Right lobe of liver (tissue), 6 donors: ENCODE data around the gene CNPY1. TPM values are rescaled to one million over a fixed set of nuclear protein-coding genes. Genes with fewer than 3 reads are reported as not detected.

Experiments used
- ATAC-seq, 4 donors: fragments of 200-7000 bp; cut with Tn5 transposase; one replicate each; pipeline ENCODE4 v1.9.1; 2020; ENCODE audit warnings: mild to moderate bottlenecking in 4 of 4, moderate library complexity in 4 of 4
- DNase-seq, 3 donors: peaks; one replicate each; pipeline ENCODE4 v3.0.0-alpha.2; 2020
- H3K27ac ChIP-seq, 3 donors: fragments of 200-600 bp; one replicate each; pipeline ENCODE4 v1.8.0; 2022
- H3K27me3 ChIP-seq, 2 donors: fragments of 200-600 bp; one replicate each; pipeline ENCODE4 v1.8.0; 2022
- H3K36me3 ChIP-seq, 4 donors: fragments of 200-600 bp; sonication (generic) in 1 of 4; one replicate each; pipeline versions ENCODE4 v1.5.1 to v1.8.0; 2017 to 2022; ENCODE audit warnings: control low read depth in 1 of 4
- H3K4me1 ChIP-seq, 4 donors: fragments of 200-600 bp; sonication (generic) in 1 of 4; one replicate each; pipeline versions ENCODE4 v1.5.1 to v1.8.0; 2017 to 2022; ENCODE audit warnings: control low read depth in 1 of 4
- H3K4me3 ChIP-seq, 3 donors: fragments of 200-600 bp; one replicate each; pipeline ENCODE4 v1.8.0; 2022
- H3K9me3 ChIP-seq, 4 donors: fragments of 200-600 bp; sonication (generic) in 1 of 4; one replicate each; pipeline versions ENCODE4 v1.5.1 to v1.8.0; 2017 to 2022; ENCODE audit warnings: control low read depth in 1 of 4
- POLR2A ChIP-seq: fragments of 450-650 bp; IDR thresholded peaks from one replicate; pipeline ENCODE4 v1.6.1; 2017; ENCODE audit warnings: antibody characterized with exemption, mild to moderate bottlenecking
- WGBS: methylation state at CpG from one replicate; pipeline ENCODE4 v1.1.6; 2018; ENCODE audit warnings: low coverage, low lambda C conversion rate; ENCODE audit not compliant: insufficient coverage; ENCODE audit errors: missing lambda C conversion rate; 5-methylcytosine and 5-hydroxymethylcytosine counted together
- intact Hi-C, 2 donors: fragments of 100-400 bp; cut with DNase I; formaldehyde crosslinking; loops; one replicate each; pipeline versions ENCODE4 v1.11.2 to v1.14.1; 2022
- total RNA-seq, 6 experiments: library from RNA; depleted of rRNA in 2 of 6; stranded (reverse); fragments of >200 nt in 2 of 6; fragmentation: NEBNext Ultra II Directional in 3 of 6; extraction: Animal tissue kit (Norgen Biotek cat#: 25700) in 3 of 6; gene quantifications; one replicate each; pipeline versions ENCODE4 v1.1.0 to v1.2.4, GENCODE V29; 2016 to 2023
- TF ChIP-seq, protein P1 (sequence below), 4 donors: fragments of 200-600 bp in 3 of 4; fragments of 450-650 bp in 1 of 4; IDR thresholded peaks; one replicate each; pipeline versions ENCODE4 v1.5.1 to v1.8.0; 2016 to 2022; ENCODE audit warnings: antibody characterized with exemption in 4 of 4, mild to moderate bottlenecking in 2 of 4
- donor health status: DM: no; HTN: yes; CAD: no.
- donor health status: DM: no; HTN: no; CAD: no.
- donor health status: DM: no; HTN: no; CAD: no.
- donor health status: DM: no; HTN: yes; CAD: no.
- donor health status: DM: no; HTN: yes; CAD: no.

Gene CNPY1
- total RNA-seq, 6 experiments from 2014 or later, result 0.19 TPM; not detected in 5

DNA sequence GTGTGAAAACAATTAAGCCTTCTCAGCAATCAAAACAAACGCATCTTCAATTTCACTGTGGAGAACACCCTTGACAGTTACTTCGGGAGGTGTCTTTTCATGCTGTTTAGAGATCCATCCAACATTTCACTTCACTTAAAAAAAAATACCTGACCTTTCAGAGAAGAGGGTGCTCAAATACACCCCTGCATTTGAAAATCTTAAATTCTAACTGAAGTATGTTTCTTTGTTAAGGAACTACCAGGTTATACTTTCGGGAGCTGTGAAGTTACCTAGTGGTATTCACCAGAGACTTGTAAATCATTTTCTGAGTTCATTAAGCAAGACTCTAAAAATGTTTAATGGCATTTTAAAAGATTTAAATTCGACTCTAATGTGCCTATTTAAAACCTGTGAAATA is 38.8 kb downstream of the CNPY1 start:
- no peak for DNase-seq
- Histone ChIP-seq H3K9me3 (no peaks in the 10 kb centered on the region), H3K36me3 (no peaks in the 10 kb centered on the region), H3K4me3 (no peak overlapping the region), H3K27me3 (peaks cover 33 to 57% of the 10 kb centered on the region in 2 donors), H3K27ac (no peak overlapping the region), H3K4me1 (peaks cover 0 to 3% (median 0%) of the 10 kb centered on the region in 4 donors)
- intact Hi-C loops, result no loop called here
- ATAC-seq, result no peak
- TF ChIP-seq, protein P1, sequence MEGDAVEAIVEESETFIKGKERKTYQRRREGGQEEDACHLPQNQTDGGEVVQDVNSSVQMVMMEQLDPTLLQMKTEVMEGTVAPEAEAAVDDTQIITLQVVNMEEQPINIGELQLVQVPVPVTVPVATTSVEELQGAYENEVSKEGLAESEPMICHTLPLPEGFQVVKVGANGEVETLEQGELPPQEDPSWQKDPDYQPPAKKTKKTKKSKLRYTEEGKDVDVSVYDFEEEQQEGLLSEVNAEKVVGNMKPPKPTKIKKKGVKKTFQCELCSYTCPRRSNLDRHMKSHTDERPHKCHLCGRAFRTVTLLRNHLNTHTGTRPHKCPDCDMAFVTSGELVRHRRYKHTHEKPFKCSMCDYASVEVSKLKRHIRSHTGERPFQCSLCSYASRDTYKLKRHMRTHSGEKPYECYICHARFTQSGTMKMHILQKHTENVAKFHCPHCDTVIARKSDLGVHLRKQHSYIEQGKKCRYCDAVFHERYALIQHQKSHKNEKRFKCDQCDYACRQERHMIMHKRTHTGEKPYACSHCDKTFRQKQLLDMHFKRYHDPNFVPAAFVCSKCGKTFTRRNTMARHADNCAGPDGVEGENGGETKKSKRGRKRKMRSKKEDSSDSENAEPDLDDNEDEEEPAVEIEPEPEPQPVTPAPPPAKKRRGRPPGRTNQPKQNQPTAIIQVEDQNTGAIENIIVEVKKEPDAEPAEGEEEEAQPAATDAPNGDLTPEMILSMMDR (IDR thresholded peaks at IDR 0.05), result no peak
- 5% methylated on average over 4 of the region's 4 CpGs for WGBS

DNA sequence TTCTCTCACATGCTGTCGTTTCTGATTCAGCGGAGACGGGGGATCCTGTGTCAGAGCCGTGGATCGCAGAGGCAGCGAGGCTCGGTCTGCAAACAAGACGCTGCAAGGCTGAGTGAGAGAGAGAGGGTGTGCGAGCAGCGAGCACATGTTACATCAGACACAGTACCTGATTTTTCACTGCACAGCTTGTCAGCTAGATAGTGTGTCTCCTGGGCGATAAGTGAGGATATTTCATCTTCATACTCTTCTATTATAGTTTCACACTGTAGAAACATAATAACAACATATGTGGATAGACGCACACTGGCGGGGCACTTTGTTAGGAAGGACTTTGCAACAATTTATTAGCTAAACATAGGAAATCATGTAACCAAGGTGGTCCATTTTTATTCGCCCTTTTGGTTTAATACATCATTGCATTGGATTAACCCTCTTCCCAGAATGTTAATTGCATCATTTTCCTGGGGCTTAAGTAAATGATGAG is 39.5 kb downstream of the CNPY1 start:
- 14% methylated on average over 14 of the region's 14 CpGs for WGBS
- DNase-seq (no peak), ATAC-seq (peak in 2 of 4 donors; percentile 39 to 42)
- Histone ChIP-seq H3K27me3 (peaks cover 27 to 52% of the 10 kb centered on the region in 2 donors), H3K36me3 (no peaks in the 10 kb centered on the region), H3K4me1 (peaks cover 0 to 3% (median 0%) of the 10 kb centered on the region in 4 donors), H3K4me3 (no peak overlapping the region), H3K9me3 (no peaks in the 10 kb centered on the region), H3K27ac (no peak overlapping the region)
- no peak for TF ChIP-seq POLR2A
- TF ChIP-seq, protein P1 (IDR thresholded peaks at IDR 0.05), result no peak
- intact Hi-C loops, result no loop called here

DNA sequence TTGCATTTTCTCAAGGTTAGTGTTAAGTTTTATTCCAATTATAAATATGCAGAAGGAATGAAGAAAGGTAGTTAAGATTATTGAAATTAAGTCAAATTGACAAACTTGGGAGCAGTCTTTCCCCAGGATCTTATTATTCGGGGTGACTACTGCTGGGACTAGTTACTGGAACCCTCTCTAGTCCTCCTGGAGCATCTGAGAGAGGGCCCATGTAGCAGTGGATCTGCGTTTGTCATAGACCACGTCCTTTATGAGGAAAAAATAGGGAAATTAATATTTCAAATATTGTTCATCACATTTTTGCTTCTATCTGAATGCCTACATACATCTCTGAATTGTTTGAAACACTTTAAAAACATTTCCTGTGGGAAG is 41.0 kb downstream of the CNPY1 start:
- peaks cover 27 to 37% of the 10 kb centered on the region in 2 donors for H3K27me3 ChIP-seq
- no peaks in the 10 kb centered on the region for H3K36me3 ChIP-seq
- 26% methylated on average over 3 of the region's 3 CpGs for WGBS
- ATAC-seq, result no peak
- no peaks in the 10 kb centered on the region for H3K9me3 ChIP-seq
- H3K4me3 ChIP-seq, result no peak overlapping the region
- TF ChIP-seq POLR2A, result no peak
- TF ChIP-seq, protein P1 (IDR thresholded peaks at IDR 0.05), result no peak
- peaks cover 0 to 3% (median 0%) of the 10 kb centered on the region in 4 donors for H3K4me1 ChIP-seq
- no peak for DNase-seq
- no peak overlapping the region for H3K27ac ChIP-seq
- intact Hi-C loops, result no loop called here

DNA sequence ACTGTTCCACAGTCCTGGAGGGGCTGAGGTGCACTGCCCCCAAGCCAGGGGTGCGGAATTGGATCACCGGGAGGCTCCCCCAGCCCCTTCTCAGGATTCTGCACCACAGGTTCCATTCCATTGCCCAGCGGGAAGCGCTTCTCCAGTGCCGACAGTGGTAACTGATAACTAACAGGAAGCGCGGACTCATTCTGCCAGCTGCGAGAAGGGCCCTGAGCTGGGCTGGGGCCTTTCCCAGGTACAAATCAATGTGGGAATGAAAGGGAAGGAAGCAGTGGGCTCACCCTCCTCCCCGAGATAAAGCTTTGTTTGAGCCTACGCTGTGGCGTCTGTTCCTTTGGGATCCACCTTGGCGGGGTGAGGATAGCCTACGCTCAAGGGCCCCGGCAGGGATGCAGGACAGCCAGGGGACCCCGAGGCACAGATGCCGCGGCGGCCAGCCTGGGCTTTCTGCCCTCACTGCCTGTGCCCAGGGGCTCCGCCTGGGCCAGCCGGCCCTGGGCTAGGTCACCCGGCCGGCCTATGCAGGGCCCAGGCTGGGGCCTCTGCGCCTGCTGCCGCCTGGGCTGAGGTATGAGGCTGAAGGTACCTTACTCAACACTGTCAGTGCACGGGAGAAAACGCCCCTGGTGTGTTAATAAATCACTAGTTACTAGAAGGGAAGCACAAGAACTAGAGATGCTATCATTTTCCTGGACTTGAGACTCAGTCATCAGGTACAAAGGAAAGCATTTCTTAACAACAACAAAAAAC is 49.0 kb downstream of the CNPY1 start:
- H3K27ac ChIP-seq, result no peak overlapping the region
- H3K36me3 ChIP-seq, result no peaks in the 10 kb centered on the region
- H3K4me3 ChIP-seq, result no peak overlapping the region
- TF ChIP-seq POLR2A, result no peak
- TF ChIP-seq, protein P1 (IDR thresholded peaks at IDR 0.05), result no peak
- H3K4me1 ChIP-seq, result no peaks in the 10 kb centered on the region
- 50% methylated on average over 9 of the region's 26 CpGs for WGBS
- peaks cover 0 to 5% of the 10 kb centered on the region in 2 donors for H3K27me3 ChIP-seq
- ATAC-seq (peak in 1 of 4 donors; percentile 38), DNase-seq (no peak)
- intact Hi-C loops, result no loop called here
- H3K9me3 ChIP-seq, result no peaks in the 10 kb centered on the region
